A549 treated with AZD9567 at 1 μM for 4 hours (cell line): ENCODE data around the gene MYO3A. TPM values are rescaled to one million over a fixed set of nuclear protein-coding genes. Genes with fewer than 3 reads are reported as not detected.

Source experiments
- total RNA-seq: library from RNA; stranded (reverse); fragments of 200-300 nt; extraction: Qiagen RNA extraction; gene quantifications from 5 replicates; pipeline ENCODE4 v1.2.3, GENCODE V29; 2022; ENCODE audit not compliant: insufficient read depth

Gene MYO3A
- not detected in 5 replicates for total RNA-seq

GRCh38 chr10:25933653-25934608, at the start of gene MYO3A:
MYO3A (plus strand) TSS chr10:25934229; CDS start chr10:25952111, 17,882 bp downstream.

GRCh38 chr10:26216585-26217395, 282.8 kb downstream of the MYO3A start, which contains the start of gene GAD2:
GAD2 (plus strand) TSS chr10:26216774; CDS start chr10:26216810, 36 bp downstream.

